Measurements from ENCODE around the gene MUCL3. TPM values are rescaled to one million over a fixed set of nuclear protein-coding genes. Genes with fewer than 3 reads are reported as not detected.
A peak's percentile ranks its signal among the peaks of the same experiment; 100 is the strongest.

MUCL3 gene
- total and polyA plus RNA-seq, 10 of the 15 experiments (the other 5 are each of a cell fraction or from before 2014, with no cell fraction given) = 0.03 to 1.4 (median 0.61) TPM

DNA sequence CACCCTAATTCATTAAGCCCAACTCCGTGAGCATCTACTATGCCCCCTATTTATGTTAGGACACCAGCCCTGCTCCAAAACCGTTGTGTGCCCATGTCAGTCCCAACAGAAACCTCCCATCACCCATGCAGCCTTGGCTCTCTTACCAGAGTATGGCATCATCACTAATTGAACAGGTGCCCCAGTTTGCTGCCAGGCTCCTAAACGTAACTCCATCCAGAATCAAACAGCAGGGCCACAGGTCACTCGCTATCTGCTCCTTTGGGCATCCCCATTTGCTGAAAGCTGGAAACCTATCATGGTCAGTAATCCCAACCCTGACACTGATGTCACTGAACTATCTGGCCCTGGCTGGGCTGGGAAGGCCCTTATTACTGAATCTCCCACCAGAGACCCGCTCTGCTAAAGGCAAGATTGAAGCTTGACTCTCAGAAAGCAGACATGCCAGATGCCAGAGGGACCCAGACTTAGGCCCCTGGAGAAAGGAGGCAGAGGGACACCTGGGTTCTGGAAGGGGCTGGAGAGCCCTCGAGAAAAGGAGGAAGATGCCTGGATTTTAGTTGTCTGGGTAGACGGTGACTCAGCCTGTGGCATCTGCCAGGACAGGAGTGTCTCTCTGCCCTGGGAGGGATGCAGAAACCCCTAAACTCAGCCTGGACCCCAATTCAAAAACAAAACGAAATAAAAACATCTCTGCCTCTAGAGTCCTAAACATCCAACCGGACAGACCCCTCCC is 14.0 kb downstream of the MUCL3 start:
- WGBS (ENCODE audit: insufficient coverage, insufficient replicate concordance, low lambda C conversion rate, missing lambda C conversion rate) = 55% methylated on average over 8 of the region's 9 CpGs
- H3K27ac ChIP-seq (ENCODE audit: control insufficient read depth, insufficient read depth) = no peak overlapping the region
- TSS peak; percentile 77 for BruUV-seq (replicated peaks)
- no peaks in the 10 kb centered on the region for H4K20me1 ChIP-seq (ENCODE audit: control insufficient read depth, insufficient read depth)
- TF ChIP-seq NRF1 (conservative IDR thresholded peaks at IDR 0.05; ENCODE audit: low read depth, low read length) (no peak), EP300 (IDR thresholded peaks at IDR 0.05; ENCODE audit: borderline replicate concordance in 1 of 2, control insufficient read depth in 1 of 2, low read depth in 2 of 2, low read length in 2 of 2) (no peak), BHLHE40 (IDR thresholded peaks at IDR 0.05; ENCODE audit: borderline replicate concordance in 1 of 2, low read depth in 2 of 2, low read length in 1 of 2) (no peak), SREBF1 (IDR thresholded peaks at IDR 0.05; ENCODE audit: low read length) (no peak), KLF5 (IDR thresholded peaks at IDR 0.05; ENCODE audit: partially characterized antibody) (no peak), RELA (IDR thresholded peaks at IDR 0.05; ENCODE audit: borderline replicate concordance, partially characterized antibody) (no peak), FOXK2 (IDR thresholded peaks at IDR 0.05) (no peak)
- TF ChIP-seq, protein P1, sequence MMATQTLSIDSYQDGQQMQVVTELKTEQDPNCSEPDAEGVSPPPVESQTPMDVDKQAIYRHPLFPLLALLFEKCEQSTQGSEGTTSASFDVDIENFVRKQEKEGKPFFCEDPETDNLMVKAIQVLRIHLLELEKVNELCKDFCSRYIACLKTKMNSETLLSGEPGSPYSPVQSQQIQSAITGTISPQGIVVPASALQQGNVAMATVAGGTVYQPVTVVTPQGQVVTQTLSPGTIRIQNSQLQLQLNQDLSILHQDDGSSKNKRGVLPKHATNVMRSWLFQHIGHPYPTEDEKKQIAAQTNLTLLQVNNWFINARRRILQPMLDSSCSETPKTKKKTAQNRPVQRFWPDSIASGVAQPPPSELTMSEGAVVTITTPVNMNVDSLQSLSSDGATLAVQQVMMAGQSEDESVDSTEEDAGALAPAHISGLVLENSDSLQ (IDR thresholded peaks at IDR 0.05) = no peak
- TF ChIP-seq, protein P2, sequence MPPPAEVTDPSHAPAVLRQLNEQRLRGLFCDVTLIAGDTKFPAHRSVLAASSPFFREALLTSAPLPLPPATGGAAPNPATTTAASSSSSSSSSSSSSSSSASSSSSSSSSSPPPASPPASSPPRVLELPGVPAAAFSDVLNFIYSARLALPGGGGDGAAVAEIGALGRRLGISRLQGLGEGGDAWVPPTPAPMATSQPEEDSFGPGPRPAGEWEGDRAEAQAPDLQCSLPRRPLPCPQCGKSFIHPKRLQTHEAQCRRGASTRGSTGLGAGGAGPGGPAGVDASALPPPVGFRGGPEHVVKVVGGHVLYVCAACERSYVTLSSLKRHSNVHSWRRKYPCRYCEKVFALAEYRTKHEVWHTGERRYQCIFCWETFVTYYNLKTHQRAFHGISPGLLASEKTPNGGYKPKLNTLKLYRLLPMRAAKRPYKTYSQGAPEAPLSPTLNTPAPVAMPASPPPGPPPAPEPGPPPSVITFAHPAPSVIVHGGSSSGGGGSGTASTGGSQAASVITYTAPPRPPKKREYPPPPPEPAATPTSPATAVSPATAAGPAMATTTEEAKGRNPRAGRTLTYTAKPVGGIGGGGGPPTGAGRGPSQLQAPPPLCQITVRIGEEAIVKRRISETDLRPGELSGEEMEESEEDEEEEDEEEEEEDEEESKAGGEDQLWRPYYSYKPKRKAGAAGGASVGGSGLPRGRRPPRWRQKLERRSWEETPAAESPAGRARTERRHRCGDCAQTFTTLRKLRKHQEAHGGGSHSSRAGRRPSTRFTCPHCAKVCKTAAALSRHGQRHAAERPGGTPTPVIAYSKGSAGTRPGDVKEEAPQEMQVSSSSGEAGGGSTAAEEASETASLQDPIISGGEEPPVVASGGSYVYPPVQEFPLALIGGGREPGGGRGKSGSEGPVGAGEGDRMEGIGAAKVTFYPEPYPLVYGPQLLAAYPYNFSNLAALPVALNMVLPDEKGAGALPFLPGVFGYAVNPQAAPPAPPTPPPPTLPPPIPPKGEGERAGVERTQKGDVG (CRISPR knock-in tag; IDR thresholded peaks at IDR 0.05) = no peak
- peak overlapping the region; percentile 68 for H3K9ac ChIP-seq (ENCODE audit: control insufficient read depth, insufficient read depth, low read length)
- DNase-seq (ENCODE audit: low read depth, low spot score) (no peak), FAIRE-seq (no peak), ATAC-seq (no peak; the same call in 2 of the 3 replicates)
- H3K27me3 ChIP-seq (replicated peaks in 1 of 2; ENCODE audit: control insufficient read depth in 2 of 2, insufficient read depth in 2 of 2, low read length in 1 of 2) = no peaks in the 10 kb centered on the region; a peak in 1 of 4 replicates
- H3K79me2 ChIP-seq (ENCODE audit: control insufficient read depth, insufficient read depth, low read length) = no peaks in the 10 kb centered on the region
- no peaks in the 10 kb centered on the region for H3K36me3 ChIP-seq (ENCODE audit: control insufficient read depth in 2 of 2, insufficient read depth in 2 of 2, low read length in 1 of 2)
- CTCF ChIA-PET = interaction anchor here (1.2 to 2.8 kb wide), 5 partner anchors 41 to 125 kb away, joined by 3 to 9 read pairs (median 3); partner anchors contain the start of gene VARS2
- in situ Hi-C loops (cut with MboI) (no loop called here), intact Hi-C loops (cut with micrococcal nuclease; ENCODE audit: unreplicated experiment) (no loop called here)
- POLR2A ChIA-PET = interaction anchor here (0.9 kb wide), 1 partner anchor 39 kb away, joined by 3 read pairs; no protein-coding TSS in a partner anchor
- SMC1A ChIA-PET (ENCODE audit: uncharacterized antibody, unreplicated experiment) = interaction anchor here (1.4 kb wide), 1 partner anchor 39 kb away, joined by 6 read pairs; no protein-coding TSS in a partner anchor
- peak overlapping the region; percentile 54; the same call in 1 of the 2 replicates for H3K4me3 ChIP-seq
- RAD21 ChIA-PET (ENCODE audit: unreplicated experiment) = interaction anchor here (0.6 to 1.4 kb wide), 6 partner anchors 27 to 488 kb away, joined by 3 to 4 read pairs (median 3); no protein-coding TSS in a partner anchor
- H3K9me3 ChIP-seq (replicated peaks; ENCODE audit: control insufficient read depth, insufficient read depth, low read length) = peaks cover 2% of the 10 kb centered on the region; the same call in 2 of the 3 replicates
- H2AFZ ChIP-seq (ENCODE audit: control insufficient read depth, low read depth, low read length) = peak overlapping the region; percentile 90
- H3K4me2 ChIP-seq (ENCODE audit: control insufficient read depth, insufficient read depth) = peak overlapping the region; percentile 91
- peaks cover 21% of the 10 kb centered on the region for H3K4me1 ChIP-seq (ENCODE audit: control insufficient read depth, insufficient read depth, low read length)
